Smooth muscle cell (in vitro differentiated cells): Measurements from ENCODE around the gene PIEZO1. TPM values are rescaled to one million over a fixed set of nuclear protein-coding genes. Genes with fewer than 3 reads are reported as not detected.

Source experiments
- DNase-seq: peaks from one replicate; lab custom pipeline; 2025; ENCODE audit not compliant: unreplicated experiment; lab: John Stamatoyannopoulos, UW
- H2AFZ ChIP-seq: fragments of 200-600 bp; sonication (generic); 2 replicates; pipeline ENCODE4 v1.6.0; 2016; ENCODE audit warnings: antibody characterized with exemption, low read depth, mild to moderate bottlenecking
- H3F3A ChIP-seq: fragments of 200-600 bp; sonication (generic); 2 replicates; pipeline ENCODE4 v1.6.0; 2017; ENCODE audit warnings: antibody characterized with exemption, low read depth
- H3K27ac ChIP-seq: fragments of 200-600 bp; sonication (generic); 2 replicates; pipeline ENCODE4 v1.5.1; 2016; ENCODE audit warnings: low read depth, mild to moderate bottlenecking
- H3K27me3 ChIP-seq: fragments of 200-600 bp; sonication (generic); 2 replicates; pipeline ENCODE4 v1.6.1; 2016; ENCODE audit warnings: low read depth, mild to moderate bottlenecking
- H3K36me3 ChIP-seq: fragments of 200-600 bp; sonication (generic); 2 replicates; pipeline ENCODE4 v1.5.1; 2016; ENCODE audit warnings: low read depth
- H3K4me1 ChIP-seq: fragments of 200-600 bp; sonication (generic); 2 replicates; pipeline ENCODE4 v1.5.1; 2016; ENCODE audit warnings: low read depth
- H3K4me2 ChIP-seq: fragments of 200-600 bp; sonication (generic); 2 replicates; pipeline ENCODE4 v1.6.0; 2016; ENCODE audit warnings: mild to moderate bottlenecking
- H3K4me3 ChIP-seq: fragments of 200-600 bp; sonication (generic); 2 replicates; pipeline ENCODE4 v1.5.1; 2016; ENCODE audit warnings: mild to moderate bottlenecking
- H3K79me2 ChIP-seq: fragments of 200-600 bp; sonication (generic); 2 replicates; pipeline ENCODE4 v1.6.0; 2016; ENCODE audit warnings: low read depth, mild to moderate bottlenecking
- H3K9ac ChIP-seq: fragments of 200-600 bp; sonication (generic); 2 replicates; pipeline ENCODE4 v1.6.0; 2016; ENCODE audit warnings: low read depth
- H3K9me3 ChIP-seq: fragments of 200-600 bp; sonication (generic); replicated peaks from 2 replicates; pipeline ENCODE4 v1.5.1; 2016; ENCODE audit warnings: low read depth
- H4K20me1 ChIP-seq: fragments of 200-600 bp; sonication (generic); 2 replicates; pipeline ENCODE4 v1.6.0; 2016; ENCODE audit warnings: low read depth
- CTCF ChIP-seq: fragments of 200-600 bp; sonication (generic); IDR thresholded peaks from 2 replicates; pipeline ENCODE4 v1.5.1; 2017; ENCODE audit warnings: borderline replicate concordance, mild to moderate bottlenecking, antibody characterized with exemption; ENCODE audit not compliant: insufficient read depth, poor library complexity, severe bottlenecking
- WGBS: methylation state at CpG from one replicate; pipeline ENCODE4 v1.1.7; 2016; ENCODE audit warnings: low lambda C conversion rate; 5-methylcytosine and 5-hydroxymethylcytosine counted together
- polyA plus RNA-seq: library from polyadenylated mRNA; unstranded; fragments of >200 nt; fragmentation: Nextera tagmentation; extraction: Ambion mirVana; gene quantifications from 2 replicates; pipeline ENCODE4 v1.2.1, GENCODE V29; 2016
- total RNA-seq: library from RNA; depleted of rRNA; stranded (reverse); fragments of >200 nt; gene quantifications from 2 replicates; pipeline ENCODE4 v1.2.3, GENCODE V29; 2014

PIEZO1 gene
- total and polyA plus RNA-seq, 2 experiments from 2014 or later: 62.1 to 70.9 TPM

- Histone ChIP-seq H3K27me3 (peaks cover 20% of the 10 kb centered on the region), H3K4me3 (no peak overlapping the region), H3F3A (no peaks in the 10 kb centered on the region), H3K79me2 (no peaks in the 10 kb centered on the region), H3K27ac (no peak overlapping the region), H2AFZ (no peak overlapping the region), H3K4me2 (no peak overlapping the region), H4K20me1 (no peaks in the 10 kb centered on the region), H3K9ac (no peak overlapping the region), H3K4me1 (peaks cover 4% of the 10 kb centered on the region), H3K9me3 (no peaks in the 10 kb centered on the region), H3K36me3 (no peaks in the 10 kb centered on the region)
- DNase-seq: no peak
- TF ChIP-seq CTCF: no peak
- 90% methylated on average over 5 of the region's 5 CpGs for WGBS
Observed at GRCh38 chr16:88680554-88681083, 104.4 kb downstream of the PIEZO1 start.

- H3K27ac ChIP-seq: no peak overlapping the region
- 87% methylated on average over 30 of the region's 32 CpGs for WGBS
- no peaks in the 10 kb centered on the region for H3K4me1 ChIP-seq
- H4K20me1 ChIP-seq: no peaks in the 10 kb centered on the region
- H3K9ac ChIP-seq: no peak overlapping the region
- H3K79me2 ChIP-seq: no peaks in the 10 kb centered on the region
- no peaks in the 10 kb centered on the region for H3K36me3 ChIP-seq
- no peak overlapping the region for H3K4me2 ChIP-seq
- H3K9me3 ChIP-seq: no peaks in the 10 kb centered on the region
- no peaks in the 10 kb centered on the region for H3F3A ChIP-seq
- TF ChIP-seq CTCF: no peak
- no peak overlapping the region for H2AFZ ChIP-seq
- no peak overlapping the region for H3K4me3 ChIP-seq
- H3K27me3 ChIP-seq: no peaks in the 10 kb centered on the region
- DNase-seq: no peak
Observed at GRCh38 chr16:88678224-88678979, 106.6 kb downstream of the PIEZO1 start.

GRCh38 chr16:88677721-88678120 lies 107.3 kb downstream of the PIEZO1 start:
- Histone ChIP-seq H3K36me3 (no peaks in the 10 kb centered on the region), H4K20me1 (no peaks in the 10 kb centered on the region), H3K79me2 (no peaks in the 10 kb centered on the region), H3K4me2 (no peak overlapping the region), H3F3A (no peaks in the 10 kb centered on the region), H3K4me3 (no peak overlapping the region), H2AFZ (no peak overlapping the region), H3K27me3 (no peaks in the 10 kb centered on the region), H3K9me3 (no peaks in the 10 kb centered on the region), H3K27ac (no peak overlapping the region), H3K4me1 (no peaks in the 10 kb centered on the region), H3K9ac (no peak overlapping the region)
- no peak for TF ChIP-seq CTCF
- WGBS: 89% methylated on average over 13 of the region's 13 CpGs
- no peak for DNase-seq
